ENCODE results near the gene DMRTB1. TPM values are rescaled to one million over a fixed set of nuclear protein-coding genes. Genes with fewer than 3 reads are reported as not detected.
"Not testable (repeated sequence)": the region's sequence is repeated elsewhere in the genome, so short reads cannot be mapped to it uniquely, and the experiment has no call there.

The DMRTB1 gene
- not detected for polyA plus RNA-seq (2013, experiment 1 of 2; ENCODE audit: insufficient read length)
- not detected for polyA plus RNA-seq (2013, experiment 2 of 2; ENCODE audit: insufficient read length)

GRCh38 chr1:53459321-53460175 is at the start of gene DMRTB1:
Gene DMRTB1 (plus strand): TSS chr1:53459399. CDS start chr1:53459454, 55 bp downstream.
- no peak for DNase-seq

GRCh38 chr1:53409695-53410094 is 49.5 kb upstream of the DMRTB1 start:
- no peak for DNase-seq

GRCh38 chr1:53410100-53410541 is 49.1 kb upstream of the DMRTB1 start:
- peak; percentile 59 for DNase-seq

GRCh38 chr1:53410701-53411100 is 48.5 kb upstream of the DMRTB1 start:
- DNase-seq = no peak

GRCh38 chr1:53411541-53412152 is 47.6 kb upstream of the DMRTB1 start:
- DNase-seq = no peak

GRCh38 chr1:53412285-53413174 is 46.7 kb upstream of the DMRTB1 start:
- DNase-seq = no peak

GRCh38 chr1:53413175-53414001 is 45.8 kb upstream of the DMRTB1 start:
- peak; percentile 79 for DNase-seq

- DNase-seq = no peak
Measured at GRCh38 chr1:53414632-53415031, 44.6 kb upstream of the DMRTB1 start.

- DNase-seq = no peak
Measured at GRCh38 chr1:53415432-53415831, 43.8 kb upstream of the DMRTB1 start.

GRCh38 chr1:53416269-53416813 is 42.9 kb upstream of the DMRTB1 start:
- DNase-seq = no peak

- DNase-seq = no peak
Measured at GRCh38 chr1:53417074-53417511, 42.1 kb upstream of the DMRTB1 start.

GRCh38 chr1:53419034-53419433 is 40.2 kb upstream of the DMRTB1 start:
- DNase-seq = no peak

- peak; percentile 54 for DNase-seq
Measured at GRCh38 chr1:53420341-53420740, 38.9 kb upstream of the DMRTB1 start.

- DNase-seq = no peak
Measured at GRCh38 chr1:53421208-53421607, 38.0 kb upstream of the DMRTB1 start.

- DNase-seq = no peak
Measured at GRCh38 chr1:53430261-53430660, 28.9 kb upstream of the DMRTB1 start.

GRCh38 chr1:53430779-53431178 is 28.4 kb upstream of the DMRTB1 start:
- no peak for DNase-seq

- no peak for DNase-seq
Measured at GRCh38 chr1:53431244-53431643, 28.0 kb upstream of the DMRTB1 start.

- DNase-seq = no peak
Measured at GRCh38 chr1:53431805-53432565, 27.2 kb upstream of the DMRTB1 start.

GRCh38 chr1:53432611-53433010 is 26.6 kb upstream of the DMRTB1 start:
- DNase-seq = no peak

- not testable (repeated sequence) for DNase-seq
Measured at GRCh38 chr1:53434405-53435007, 24.7 kb upstream of the DMRTB1 start.
